Measurements from ENCODE around the gene SRD5A1.
A peak's percentile ranks its signal among the peaks of the same experiment; 100 is the strongest.

- TF ChIP-seq CTCF (IDR thresholded peaks at IDR 0.05): no peak
- TF ChIP-seq POLR2AphosphoS5 (IDR thresholded peaks at IDR 0.05): peak in 1 of 3 donors; percentile 15
These were observed 71.2 kb downstream of the SRD5A1 start for GRCh38 chr5:6704361-6704851.
